T1000 (cell line): Measurements from ENCODE around the gene MAP3K13.
A peak's percentile ranks its signal among the peaks of the same experiment; 100 is the strongest.
"Not testable (repeated sequence)": the region's sequence is repeated elsewhere in the genome, so short reads cannot be mapped to it uniquely, and the experiment has no call there.

ENCODE experiments used
- DNase-seq: peaks from one replicate; lab custom pipeline; 2025; ENCODE audit warnings: mixed read lengths; lab: John Stamatoyannopoulos, UW

Gene MAP3K13

DNA sequence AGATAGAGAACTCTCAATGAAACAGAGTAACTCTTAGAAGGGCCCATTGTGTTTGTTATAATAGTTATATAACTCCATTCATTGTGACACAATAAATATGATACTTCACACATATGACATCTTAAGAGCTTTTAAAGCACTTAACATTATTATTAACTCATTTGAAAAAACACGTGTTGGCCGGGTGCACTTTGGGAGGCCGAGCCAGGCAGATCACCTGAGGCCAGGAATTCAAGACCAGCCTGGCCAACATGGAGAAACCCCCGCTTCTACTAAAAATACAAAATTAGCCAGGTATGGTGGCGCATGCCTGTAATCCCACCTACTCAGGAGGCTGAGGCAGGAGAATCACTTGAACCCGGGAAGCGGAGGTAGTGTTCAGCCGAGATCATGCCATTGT lies 88.5 kb downstream of the MAP3K13 start:
- DNase-seq, result not testable (repeated sequence)

DNA sequence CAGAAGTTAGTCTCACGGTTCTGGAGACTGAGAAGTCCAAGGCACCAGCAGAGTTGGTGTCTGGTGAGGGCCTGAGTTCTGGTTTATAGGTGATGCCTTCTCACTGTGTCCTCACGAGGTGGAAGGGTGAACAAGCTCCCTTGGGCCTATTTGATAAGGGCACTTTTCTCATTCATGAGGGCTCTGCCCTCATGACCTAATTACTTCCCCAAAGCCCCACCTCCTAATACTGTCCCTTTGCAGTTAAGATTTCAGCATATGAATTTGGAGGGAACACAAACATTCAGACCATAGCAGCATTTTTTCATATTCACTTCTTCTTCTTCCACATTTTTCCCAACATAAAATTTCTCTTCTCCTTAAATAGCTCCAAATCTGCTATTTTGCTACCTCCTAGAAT lies 94.4 kb downstream of the MAP3K13 start:
- no peak for DNase-seq

DNA sequence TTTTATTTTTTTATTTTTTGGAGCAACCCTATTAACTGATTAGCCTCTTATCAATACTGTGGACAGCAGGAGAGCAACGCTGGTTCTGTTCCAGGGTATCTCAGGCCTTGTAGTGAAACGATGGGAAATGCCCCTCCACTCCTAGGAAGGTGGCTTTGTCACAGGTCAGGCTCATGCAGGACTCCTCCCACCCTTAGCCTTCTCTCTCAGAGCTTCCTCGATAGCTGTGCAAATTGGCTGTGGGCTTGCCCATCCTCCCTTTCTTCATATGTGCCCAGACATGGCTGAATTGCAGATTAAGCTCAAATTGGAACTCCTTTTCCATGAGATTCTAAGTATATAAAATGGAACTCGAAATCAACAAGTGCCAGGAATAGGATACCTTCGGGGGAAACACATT lies 97.4 kb downstream of the MAP3K13 start:
- no peak for DNase-seq

DNA sequence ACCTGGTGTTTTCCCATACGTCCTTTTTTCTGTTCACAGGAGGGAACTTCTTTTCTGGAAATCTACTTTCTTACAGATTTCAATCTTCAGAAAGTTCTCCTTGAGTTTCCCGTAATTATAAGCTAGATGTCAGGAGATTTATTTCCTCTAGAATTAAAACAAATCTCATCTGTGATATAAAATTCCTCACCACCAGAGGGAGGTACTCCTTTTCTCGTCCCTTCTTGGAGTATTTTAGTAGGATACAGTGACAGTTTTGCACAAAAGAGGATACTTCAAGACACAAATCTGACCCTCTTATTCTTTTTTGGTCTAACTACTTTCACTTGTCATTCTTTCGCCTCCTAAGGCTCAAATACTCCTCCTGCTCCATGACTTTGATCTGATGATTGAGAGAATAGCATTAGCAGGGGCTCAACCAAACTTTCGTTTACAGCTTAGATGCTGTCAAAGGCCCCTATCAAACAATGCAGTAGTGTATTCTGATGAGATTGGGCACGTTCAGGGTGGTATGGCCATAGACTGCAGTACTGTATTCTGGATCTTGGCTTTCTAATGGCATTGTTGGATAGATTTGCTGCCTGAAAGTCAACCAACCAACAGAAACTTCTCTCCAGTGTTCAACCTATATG lies 97.9 kb downstream of the MAP3K13 start:
- DNase-seq, result no peak

DNA sequence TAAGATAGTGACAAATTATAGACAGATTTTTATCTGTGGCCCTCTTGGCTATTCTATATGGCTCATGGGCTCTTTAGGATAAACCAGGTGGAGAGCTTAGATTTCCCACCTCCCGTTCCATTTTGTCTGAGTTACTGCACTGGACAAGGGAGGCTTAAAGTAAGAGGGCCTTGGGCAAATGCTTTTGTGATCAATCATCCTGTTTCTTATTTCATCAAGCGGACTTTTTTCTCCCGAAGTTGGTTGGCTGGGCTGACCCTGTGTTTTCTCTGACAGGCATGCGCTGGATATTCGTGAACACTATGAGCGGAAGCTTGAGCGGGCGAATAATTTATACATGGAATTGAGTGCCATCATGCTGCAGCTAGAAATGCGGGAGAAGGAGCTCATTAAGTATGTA lies 102.5 kb downstream of the MAP3K13 start:
- no peak for DNase-seq

- not testable (repeated sequence) for DNase-seq
These were observed 103.2 kb downstream of the MAP3K13 start for GRCh38 chr3:185466123-185466522.

- no peak for DNase-seq
These were observed 106.6 kb downstream of the MAP3K13 start for GRCh38 chr3:185469542-185469941.

- DNase-seq, result no peak
These were observed 107.4 kb downstream of the MAP3K13 start for GRCh38 chr3:185470323-185470722.

GRCh38 chr3:185473290-185473815 lies 110.4 kb downstream of the MAP3K13 start:
- no peak for DNase-seq

- not testable (repeated sequence) for DNase-seq
These were observed 112.0 kb downstream of the MAP3K13 start for GRCh38 chr3:185474922-185475321.

- DNase-seq, result no peak
These were observed 114.4 kb downstream of the MAP3K13 start for GRCh38 chr3:185477316-185477715.

GRCh38 chr3:185479373-185479945 lies 116.5 kb downstream of the MAP3K13 start:
- no peak for DNase-seq

DNA sequence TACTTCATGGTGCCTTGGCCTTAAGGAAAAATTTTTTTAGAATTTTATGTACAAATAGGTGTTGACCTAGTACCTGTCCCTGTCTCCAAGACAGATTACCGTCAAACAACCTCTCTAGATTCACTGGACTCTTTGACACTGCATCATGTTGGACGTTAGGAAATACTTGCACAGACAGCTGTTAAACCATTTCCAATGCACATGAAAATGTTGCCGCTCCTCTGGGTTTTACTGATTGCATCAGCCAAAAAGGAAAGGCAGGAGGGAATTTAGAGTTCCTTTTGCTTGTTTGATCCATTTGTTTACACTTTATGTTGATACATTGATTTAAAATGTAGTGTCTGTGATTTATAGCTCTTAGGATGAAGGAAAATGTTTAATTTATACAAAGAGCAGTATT lies 121.4 kb downstream of the MAP3K13 start:
- no peak for DNase-seq

DNA sequence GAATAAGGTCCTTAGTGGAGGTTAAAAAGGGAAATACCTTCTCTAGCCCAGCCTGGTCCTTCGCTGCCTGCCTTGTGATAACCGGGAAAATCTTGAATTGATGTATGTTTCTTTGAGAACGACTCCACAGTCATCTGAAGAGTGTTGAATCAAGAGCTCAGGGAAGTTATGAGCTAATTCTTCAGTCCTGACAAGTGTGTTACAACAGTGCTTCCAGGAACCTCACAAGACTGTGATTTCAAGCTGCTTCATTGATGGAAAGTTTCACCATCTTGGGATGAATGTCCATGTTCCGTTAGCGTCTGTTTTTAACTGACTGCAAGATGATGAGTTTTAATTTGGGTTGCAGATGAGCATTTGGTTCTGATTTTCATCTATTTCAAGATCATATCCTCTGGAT lies 123.5 kb downstream of the MAP3K13 start:
- no peak for DNase-seq

- no peak for DNase-seq
These were observed 125.5 kb downstream of the MAP3K13 start for GRCh38 chr3:185488465-185488864.

DNA sequence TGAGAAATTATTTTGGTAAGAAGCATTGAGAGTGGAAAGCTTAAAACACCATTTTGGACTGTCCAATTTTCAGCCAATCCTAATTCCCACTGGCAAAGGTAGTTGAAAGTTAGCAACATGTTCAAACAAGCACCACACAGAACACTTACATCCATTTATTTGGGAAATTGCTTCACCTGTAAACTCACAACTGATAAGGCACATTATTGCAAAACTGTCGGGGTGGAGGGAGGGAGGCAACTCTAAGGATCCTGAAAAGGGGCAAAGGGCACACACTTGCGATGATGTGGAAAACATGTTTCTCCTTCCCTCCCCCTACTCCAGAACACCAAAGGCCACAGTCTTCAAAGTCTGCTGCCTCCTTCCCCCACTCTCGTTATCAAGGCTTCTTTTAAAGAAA lies 126.5 kb downstream of the MAP3K13 start:
- no peak for DNase-seq

GRCh38 chr3:185490241-185490640 lies 127.3 kb downstream of the MAP3K13 start:
- no peak for DNase-seq

DNA sequence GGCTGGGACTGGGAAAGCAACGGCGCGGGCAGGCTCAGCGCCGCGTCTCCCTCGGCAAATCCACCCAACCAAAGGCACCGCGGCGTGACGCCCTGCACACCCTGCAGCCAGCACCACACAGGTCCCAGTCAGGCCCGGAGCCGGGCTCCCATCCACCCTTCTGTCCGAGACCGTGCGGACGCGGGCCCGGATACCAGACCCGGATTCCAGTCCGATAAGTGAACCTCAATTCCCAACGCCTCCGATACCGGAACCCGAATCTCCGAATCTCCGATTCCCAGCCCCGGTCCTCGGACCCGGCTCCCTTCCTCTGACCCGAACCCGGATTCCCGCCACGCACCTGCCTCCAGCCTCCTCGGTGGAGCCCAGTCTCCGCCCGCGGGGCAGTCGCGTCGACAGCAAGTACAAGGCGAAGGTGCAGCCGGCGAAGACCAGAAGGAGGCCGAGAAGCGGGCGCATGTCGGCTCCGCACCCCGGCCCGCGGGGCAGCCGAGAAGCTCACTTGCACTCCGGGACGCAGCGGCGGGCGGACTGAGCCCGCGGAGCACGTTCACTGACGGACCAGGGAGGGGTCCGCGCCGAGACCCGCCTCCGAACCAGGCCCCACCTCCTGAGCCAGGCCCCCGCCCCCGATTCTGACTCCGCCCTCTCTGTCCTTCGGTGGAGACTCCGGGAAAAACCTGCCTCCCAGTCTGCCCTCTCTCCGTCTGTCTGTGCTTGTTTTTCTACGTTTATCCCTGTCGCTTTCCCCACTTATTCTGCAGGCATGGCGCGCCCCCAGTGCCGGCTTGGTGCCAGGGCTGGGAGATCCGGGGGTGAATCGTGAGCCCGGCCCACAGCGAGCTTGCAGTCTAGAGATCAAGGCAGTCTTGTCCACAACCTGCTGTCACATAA lies 135.8 kb downstream of the MAP3K13 start, which contains the start of gene TMEM41A:
Gene TMEM41A, minus strand, starts transcription at position 533 of the 894 bp plus-strand sequence. Its CDS starts 74 bp downstream, at position 459.
- DNase-seq, result peak; percentile 92

- DNase-seq, result no peak
These were observed 140.1 kb downstream of the MAP3K13 start for GRCh38 chr3:185502987-185503386.

GRCh38 chr3:185503521-185503920 lies 140.6 kb downstream of the MAP3K13 start:
- DNase-seq, result no peak

- DNase-seq, result no peak
These were observed 141.7 kb downstream of the MAP3K13 start for GRCh38 chr3:185504636-185505035.

DNA sequence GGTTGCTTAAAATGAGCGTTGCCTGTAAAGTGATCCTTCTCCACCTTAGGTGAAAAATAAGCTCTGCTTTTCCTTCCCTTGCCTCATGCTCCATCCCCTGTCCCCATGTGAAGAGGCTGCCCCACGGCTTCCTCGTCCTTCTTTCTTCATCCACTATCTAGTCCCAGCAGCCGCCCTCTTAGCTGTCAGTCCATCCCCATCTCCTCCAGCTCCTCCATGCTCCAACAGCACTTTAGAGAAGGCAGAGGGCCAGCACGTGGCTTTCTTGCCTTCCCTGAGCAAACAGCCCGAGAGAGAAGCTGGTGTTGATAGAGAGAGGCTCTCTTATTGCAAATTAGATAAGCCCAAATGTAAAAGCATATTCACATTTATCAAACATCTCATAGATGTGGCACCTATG lies 144.9 kb downstream of the MAP3K13 start:
- no peak for DNase-seq
